ENCODE results near the gene CLCN5.

The CLCN5 gene

GRCh38 chrX:49879656-49880277 lies 42.6 kb upstream of the CLCN5 start:
- TF ChIP-seq REST (IDR thresholded peaks at IDR 0.05; ENCODE audit: insufficient read depth in 1 of 2, low read depth in 2 of 2, low read length in 2 of 2) (no peak), FOXP2 (optimal IDR thresholded peaks at IDR 0.05; ENCODE audit: borderline replicate concordance, extremely low read depth, extremely low read length, insufficient read depth) (no peak), TAF1 (IDR thresholded peaks at IDR 0.05; ENCODE audit: borderline replicate concordance, insufficient read depth, low read length) (no peak), SIN3A (IDR thresholded peaks at IDR 0.05; ENCODE audit: borderline replicate concordance, insufficient read depth, low read length) (no peak), POLR2AphosphoS5 (IDR thresholded peaks at IDR 0.05; ENCODE audit: low read depth, low read length) (no peak)

DNA sequence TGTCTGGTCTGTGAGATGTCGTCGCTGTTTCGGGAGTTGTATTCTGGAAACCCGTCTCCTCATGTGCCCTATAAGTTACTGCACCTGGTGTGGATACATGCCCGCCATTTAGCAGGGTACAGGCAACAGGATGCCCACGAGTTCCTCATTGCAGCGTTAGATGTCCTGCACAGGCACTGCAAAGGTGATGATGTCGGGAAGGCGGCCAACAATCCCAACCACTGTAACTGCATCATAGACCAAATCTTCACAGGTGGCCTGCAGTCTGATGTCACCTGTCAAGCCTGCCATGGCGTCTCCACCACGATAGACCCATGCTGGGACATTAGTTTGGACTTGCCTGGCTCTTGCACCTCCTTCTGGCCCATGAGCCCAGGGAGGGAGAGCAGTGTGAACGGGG lies 41.7 kb upstream of the CLCN5 start:
- no peak for TF ChIP-seq REST (IDR thresholded peaks at IDR 0.05; ENCODE audit: insufficient read depth in 1 of 2, low read depth in 2 of 2, low read length in 2 of 2)
- TF ChIP-seq SIN3A (IDR thresholded peaks at IDR 0.05; ENCODE audit: borderline replicate concordance, insufficient read depth, low read length) = no peak
- TF ChIP-seq TAF1 (IDR thresholded peaks at IDR 0.05; ENCODE audit: borderline replicate concordance, insufficient read depth, low read length) = no peak
- TF ChIP-seq POLR2AphosphoS5 (IDR thresholded peaks at IDR 0.05; ENCODE audit: low read depth, low read length) = no peak
- TF ChIP-seq FOXP2 (optimal IDR thresholded peaks at IDR 0.05; ENCODE audit: borderline replicate concordance, extremely low read depth, extremely low read length, insufficient read depth) = no peak

DNA sequence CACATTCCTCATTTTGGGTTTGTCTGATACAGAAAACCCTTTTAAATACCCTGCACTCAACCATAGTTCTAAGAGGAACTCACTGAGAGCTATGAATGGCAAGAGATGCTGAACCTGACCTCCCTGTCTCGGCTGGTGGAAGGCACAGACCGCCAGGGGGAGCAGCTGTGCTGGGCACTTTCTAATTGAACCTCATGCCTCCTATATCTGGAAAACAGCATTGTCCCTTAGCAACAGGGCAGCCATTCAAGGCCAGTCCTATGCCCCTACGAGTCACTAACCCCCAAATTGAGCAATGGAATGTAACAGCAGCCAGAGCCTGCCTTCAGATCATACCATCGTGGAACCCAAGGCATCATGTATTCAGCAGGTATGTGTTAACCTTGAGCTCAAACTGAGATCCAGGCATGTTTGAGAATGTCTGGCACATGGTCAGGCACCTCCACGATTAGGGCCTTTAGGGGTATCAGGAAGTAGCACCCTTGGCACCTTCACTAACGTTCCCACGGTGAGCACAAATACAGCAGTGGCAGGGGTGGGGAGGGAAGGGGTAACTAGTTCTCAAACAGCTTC lies 38.0 kb upstream of the CLCN5 start:
- TF ChIP-seq SIN3A (IDR thresholded peaks at IDR 0.05; ENCODE audit: borderline replicate concordance, insufficient read depth, low read length) (no peak), FOXP2 (optimal IDR thresholded peaks at IDR 0.05; ENCODE audit: borderline replicate concordance, extremely low read depth, extremely low read length, insufficient read depth) (no peak), REST (IDR thresholded peaks at IDR 0.05; ENCODE audit: insufficient read depth in 1 of 2, low read depth in 2 of 2, low read length in 2 of 2) (no peak), TAF1 (IDR thresholded peaks at IDR 0.05; ENCODE audit: borderline replicate concordance, insufficient read depth, low read length) (no peak), POLR2AphosphoS5 (IDR thresholded peaks at IDR 0.05; ENCODE audit: low read depth, low read length) (no peak)

DNA sequence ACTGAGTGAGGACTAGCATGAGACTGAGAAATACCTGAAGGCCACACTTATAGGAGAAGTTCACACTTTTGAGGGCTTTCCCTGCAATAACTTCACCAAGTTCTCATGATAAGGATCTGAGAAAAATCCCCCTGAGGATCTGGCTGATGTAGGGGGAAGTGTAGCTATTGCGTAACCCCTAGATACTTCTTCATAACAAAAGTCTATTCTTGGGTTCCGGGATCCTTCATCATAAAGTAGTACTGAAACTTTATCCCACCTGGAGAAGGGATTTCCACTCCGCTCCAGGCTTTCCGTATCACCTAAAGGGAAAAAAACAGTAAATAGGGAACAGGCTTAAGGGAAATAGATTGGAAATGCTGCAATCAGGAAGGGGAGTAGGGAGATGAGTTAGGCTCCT lies 29.9 kb upstream of the CLCN5 start:
- TF ChIP-seq FOXP2 (optimal IDR thresholded peaks at IDR 0.05; ENCODE audit: borderline replicate concordance, extremely low read depth, extremely low read length, insufficient read depth) = no peak
- TF ChIP-seq SIN3A (IDR thresholded peaks at IDR 0.05; ENCODE audit: borderline replicate concordance, insufficient read depth, low read length) = no peak
- no peak for TF ChIP-seq TAF1 (IDR thresholded peaks at IDR 0.05; ENCODE audit: borderline replicate concordance, insufficient read depth, low read length)
- no peak for TF ChIP-seq POLR2AphosphoS5 (IDR thresholded peaks at IDR 0.05; ENCODE audit: low read depth, low read length)
- TF ChIP-seq REST (IDR thresholded peaks at IDR 0.05; ENCODE audit: insufficient read depth in 1 of 2, low read depth in 2 of 2, low read length in 2 of 2) = no peak
